K562 (cell line): Measurements from ENCODE around the gene CEP68. TPM values are rescaled to one million over a fixed set of nuclear protein-coding genes. Genes with fewer than 3 reads are reported as not detected.

ENCODE experiments used
- BRD4 ChIP-seq: fragments of 200-600 bp; sonication (generic); IDR thresholded peaks from 2 replicates; pipeline ENCODE4 v1.6.1; 2017; ENCODE audit warnings: inconsistent platforms
- E2F4 ChIP-seq: sonication (generic); formaldehyde crosslinking; IDR thresholded peaks from 2 replicates; pipeline ENCODE4 v1.8.0; 2022; ENCODE audit warnings: mild to moderate bottlenecking, low read depth, missing genetic modification reagents
- FOXJ3 ChIP-seq: sonication (generic); formaldehyde crosslinking; IDR thresholded peaks from 2 replicates; pipeline ENCODE4 v1.4.0; 2020; ENCODE audit warnings: mild to moderate bottlenecking, missing genetic modification reagents
- FOXP1 ChIP-seq: sonication (generic); formaldehyde crosslinking; IDR thresholded peaks from 2 replicates; pipeline ENCODE4 v1.8.0; 2022; ENCODE audit warnings: mild to moderate bottlenecking, missing genetic modification reagents
- NCOR1 ChIP-seq: fragments of 450-650 bp; IDR thresholded peaks from 2 replicates; pipeline ENCODE4 v1.6.1; 2016; ENCODE audit warnings: mild to moderate bottlenecking, moderate library complexity
- PHF20 ChIP-seq: fragments of 450-650 bp; IDR thresholded peaks from 2 replicates; pipeline ENCODE4 v1.6.1; 2018; ENCODE audit not compliant: partially characterized antibody
- POLR2H ChIP-seq: IDR thresholded peaks from 2 replicates; pipeline ENCODE4 v1.6.1; 2016; ENCODE audit warnings: missing genetic modification characterization, low read depth, mild to moderate bottlenecking, control low read depth, missing compliant biosample characterization, moderate library complexity
- STAT6 ChIP-seq: sonication (generic); formaldehyde crosslinking; IDR thresholded peaks from 2 replicates; pipeline ENCODE4 v1.8.1; 2023; ENCODE audit warnings: mild to moderate bottlenecking, missing genetic modification reagents
- ZBTB8A ChIP-seq: fragments of 450-650 bp; IDR thresholded peaks from 2 replicates; pipeline ENCODE4 v1.6.1; 2018; ENCODE audit warnings: mild to moderate bottlenecking, moderate library complexity; ENCODE audit not compliant: partially characterized antibody
- ZFP30 ChIP-seq: fragments of 250-450 bp; sonication (Bioruptor Pico); IDR thresholded peaks from 2 replicates; pipeline ENCODE4 v1.8.0; 2022; ENCODE audit warnings: moderate library complexity, mild to moderate bottlenecking, inconsistent platforms, borderline replicate concordance
- ZHX1 ChIP-seq: fragments of 150-350 bp; conservative IDR thresholded peaks from 2 replicates; pipeline ENCODE4 v1.6.1; 2014; ENCODE audit warnings: low read length
- ZNF224 ChIP-seq: sonication (generic); formaldehyde crosslinking; IDR thresholded peaks from 2 replicates; pipeline ENCODE4 v1.8.0; 2022; ENCODE audit warnings: mild to moderate bottlenecking, missing genetic modification reagents
- polyA plus RNA-seq, 8 experiments: library from polyadenylated mRNA; depleted of rRNA in 4 of 8; stranded (reverse) in 5 of 8; unstranded in 3 of 8; fragments of >200 nt; fragmentation: Nextera tagmentation in 2 of 8; fragmentation: Illumina TruSeq in 1 of 8; extraction: Ambion mirVana in 2 of 8; extraction: Trizol in 1 of 8; gene quantifications; 2 replicates each; pipeline versions ENCODE4 v1.2.1 to v1.2.3, GENCODE V29; 2011 to 2014; ENCODE audit warnings: inconsistent platforms in 1 of 8, missing spikeins in 1 of 8
- total RNA-seq, 7 experiments: library from RNA; depleted of rRNA in 6 of 7; stranded (reverse); fragments of >200 nt in 6 of 7; fragmentation: Illumina TruSeq in 2 of 7; extraction: Trizol in 2 of 7; gene quantifications; 2 replicates each; pipeline versions ENCODE4 v1.2.1 to v1.2.3, GENCODE V29; 2011 to 2021; ENCODE audit warnings: low replicate concordance in 1 of 7
- TF ChIP-seq, protein P1 (sequence below): sonication (generic); formaldehyde crosslinking; IDR thresholded peaks from 2 replicates; pipeline ENCODE4 v1.8.0; 2022; ENCODE audit warnings: mild to moderate bottlenecking, missing genetic modification reagents
- TF ChIP-seq, protein P2 (sequence below): fragments of 250-450 bp; sonication (Bioruptor Pico); IDR thresholded peaks from 2 replicates; pipeline ENCODE4 v1.5.0; 2021

CEP68 gene
- total and polyA plus RNA-seq, 9 of the 15 experiments (the other 6 are each of a cell fraction or from before 2014, with no cell fraction given), result 1.4 to 8.5 (median 5.2) TPM

GRCh38 chr2:65056215-65057053 lies at the start of gene CEP68 (continued):
- no peak for TF ChIP-seq ZHX1
- no peak for TF ChIP-seq ZBTB8A
- peak; percentile 55 for TF ChIP-seq POLR2H
- 0 out of 2 replicates have a peak, but pooled peaks have one; percentile 55 for TF ChIP-seq E2F4 (CRISPR knock-in tag)
- TF ChIP-seq ZNF224 (CRISPR knock-in tag), result no peak
- no peak for TF ChIP-seq PHF20
- TF ChIP-seq FOXP1 (CRISPR knock-in tag), result peak; percentile 65
- TF ChIP-seq ZFP30, result no peak
- TF ChIP-seq, protein P1, sequence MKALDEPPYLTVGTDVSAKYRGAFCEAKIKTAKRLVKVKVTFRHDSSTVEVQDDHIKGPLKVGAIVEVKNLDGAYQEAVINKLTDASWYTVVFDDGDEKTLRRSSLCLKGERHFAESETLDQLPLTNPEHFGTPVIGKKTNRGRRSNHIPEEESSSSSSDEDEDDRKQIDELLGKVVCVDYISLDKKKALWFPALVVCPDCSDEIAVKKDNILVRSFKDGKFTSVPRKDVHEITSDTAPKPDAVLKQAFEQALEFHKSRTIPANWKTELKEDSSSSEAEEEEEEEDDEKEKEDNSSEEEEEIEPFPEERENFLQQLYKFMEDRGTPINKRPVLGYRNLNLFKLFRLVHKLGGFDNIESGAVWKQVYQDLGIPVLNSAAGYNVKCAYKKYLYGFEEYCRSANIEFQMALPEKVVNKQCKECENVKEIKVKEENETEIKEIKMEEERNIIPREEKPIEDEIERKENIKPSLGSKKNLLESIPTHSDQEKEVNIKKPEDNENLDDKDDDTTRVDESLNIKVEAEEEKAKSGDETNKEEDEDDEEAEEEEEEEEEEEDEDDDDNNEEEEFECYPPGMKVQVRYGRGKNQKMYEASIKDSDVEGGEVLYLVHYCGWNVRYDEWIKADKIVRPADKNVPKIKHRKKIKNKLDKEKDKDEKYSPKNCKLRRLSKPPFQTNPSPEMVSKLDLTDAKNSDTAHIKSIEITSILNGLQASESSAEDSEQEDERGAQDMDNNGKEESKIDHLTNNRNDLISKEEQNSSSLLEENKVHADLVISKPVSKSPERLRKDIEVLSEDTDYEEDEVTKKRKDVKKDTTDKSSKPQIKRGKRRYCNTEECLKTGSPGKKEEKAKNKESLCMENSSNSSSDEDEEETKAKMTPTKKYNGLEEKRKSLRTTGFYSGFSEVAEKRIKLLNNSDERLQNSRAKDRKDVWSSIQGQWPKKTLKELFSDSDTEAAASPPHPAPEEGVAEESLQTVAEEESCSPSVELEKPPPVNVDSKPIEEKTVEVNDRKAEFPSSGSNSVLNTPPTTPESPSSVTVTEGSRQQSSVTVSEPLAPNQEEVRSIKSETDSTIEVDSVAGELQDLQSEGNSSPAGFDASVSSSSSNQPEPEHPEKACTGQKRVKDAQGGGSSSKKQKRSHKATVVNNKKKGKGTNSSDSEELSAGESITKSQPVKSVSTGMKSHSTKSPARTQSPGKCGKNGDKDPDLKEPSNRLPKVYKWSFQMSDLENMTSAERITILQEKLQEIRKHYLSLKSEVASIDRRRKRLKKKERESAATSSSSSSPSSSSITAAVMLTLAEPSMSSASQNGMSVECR (CRISPR knock-in tag), result peak; percentile 94
- no peak for TF ChIP-seq STAT6 (CRISPR knock-in tag)
- TF ChIP-seq FOXJ3 (CRISPR knock-in tag), result no peak
- TF ChIP-seq NCOR1, result peak; percentile 82
- peak; percentile 61; the same call in 1 of the 2 replicates for TF ChIP-seq BRD4
- TF ChIP-seq, protein P2, sequence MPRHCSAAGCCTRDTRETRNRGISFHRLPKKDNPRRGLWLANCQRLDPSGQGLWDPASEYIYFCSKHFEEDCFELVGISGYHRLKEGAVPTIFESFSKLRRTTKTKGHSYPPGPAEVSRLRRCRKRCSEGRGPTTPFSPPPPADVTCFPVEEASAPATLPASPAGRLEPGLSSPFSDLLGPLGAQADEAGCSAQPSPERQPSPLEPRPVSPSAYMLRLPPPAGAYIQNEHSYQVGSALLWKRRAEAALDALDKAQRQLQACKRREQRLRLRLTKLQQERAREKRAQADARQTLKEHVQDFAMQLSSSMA (CRISPR knock-in tag), result peak; percentile 67; the same call in 1 of the 2 replicates
